Measurements from ENCODE around the gene PRPH2.
"Not testable (repeated sequence)": the region's sequence is repeated elsewhere in the genome, so short reads cannot be mapped to it uniquely, and the experiment has no call there.

Gene PRPH2

GRCh38 chr6:42704251-42704936 is 18.0 kb downstream of the PRPH2 start:
- Histone ChIP-seq H2AFZ (ENCODE audit: low read depth, low read length, severe bottlenecking) (no peak overlapping the region), H3K79me2 (ENCODE audit: insufficient read depth, low read length) (no peaks in the 10 kb centered on the region), H3K27ac (ENCODE audit: low read depth, low read length) (no peak overlapping the region), H3K27me3 (ENCODE audit: low read length) (no peaks in the 10 kb centered on the region), H4K20me1 (ENCODE audit: low read depth, low read length) (no peaks in the 10 kb centered on the region), H3F3A (ENCODE audit: insufficient read depth) (no peaks in the 10 kb centered on the region), H3K4me2 (ENCODE audit: low read depth, low read length, poor library complexity, severe bottlenecking) (no peak overlapping the region), H3K4me3 (ENCODE audit: insufficient read depth, low read length, poor library complexity, severe bottlenecking) (no peak overlapping the region), H3K36me3 (ENCODE audit: low read length) (no peaks in the 10 kb centered on the region), H3K9me2 (replicated peaks; ENCODE audit: insufficient read depth, low read length) (no peaks in the 10 kb centered on the region), H3K9me3 (ENCODE audit: insufficient read depth, low read length) (no peaks in the 10 kb centered on the region), H3K9ac (ENCODE audit: low read length) (no peak overlapping the region)
- no peak for TF ChIP-seq EZH2phosphoT487 (conservative IDR thresholded peaks at IDR 0.05; ENCODE audit: low read length)

GRCh38 chr6:42702786-42703185 is 19.6 kb downstream of the PRPH2 start:
- H3K9me3 ChIP-seq (ENCODE audit: insufficient read depth, low read length); H3K9me2 ChIP-seq (replicated peaks; ENCODE audit: insufficient read depth, low read length); H3F3A ChIP-seq (ENCODE audit: insufficient read depth); H3K79me2 ChIP-seq (ENCODE audit: insufficient read depth, low read length); H3K36me3 ChIP-seq (ENCODE audit: low read length); H3K9ac ChIP-seq (ENCODE audit: low read length); H2AFZ ChIP-seq (ENCODE audit: low read depth, low read length, severe bottlenecking); H4K20me1 ChIP-seq (ENCODE audit: low read depth, low read length); H3K4me3 ChIP-seq (ENCODE audit: insufficient read depth, low read length, poor library complexity, severe bottlenecking); H3K4me2 ChIP-seq (ENCODE audit: low read depth, low read length, poor library complexity, severe bottlenecking); H3K27me3 ChIP-seq (ENCODE audit: low read length); H3K27ac ChIP-seq (ENCODE audit: low read depth, low read length): not testable (repeated sequence)

GRCh38 chr6:42702200-42702599 is 20.2 kb downstream of the PRPH2 start:
- H3K4me2 ChIP-seq (ENCODE audit: low read depth, low read length, poor library complexity, severe bottlenecking), result no peak overlapping the region
- H3K79me2 ChIP-seq (ENCODE audit: insufficient read depth, low read length), result no peaks in the 10 kb centered on the region
- H3K4me3 ChIP-seq (ENCODE audit: insufficient read depth, low read length, poor library complexity, severe bottlenecking), result no peak overlapping the region
- H3K9me3 ChIP-seq (ENCODE audit: insufficient read depth, low read length), result no peaks in the 10 kb centered on the region
- H3K27ac ChIP-seq (ENCODE audit: low read depth, low read length), result no peak overlapping the region
- H3K9me2 ChIP-seq (replicated peaks; ENCODE audit: insufficient read depth, low read length), result no peaks in the 10 kb centered on the region
- no peaks in the 10 kb centered on the region for H3K27me3 ChIP-seq (ENCODE audit: low read length)
- H2AFZ ChIP-seq (ENCODE audit: low read depth, low read length, severe bottlenecking), result no peak overlapping the region
- no peak for TF ChIP-seq CTCF (IDR thresholded peaks at IDR 0.05; ENCODE audit: insufficient read depth, low read length, poor library complexity, severe bottlenecking)
- TF ChIP-seq EZH2phosphoT487 (conservative IDR thresholded peaks at IDR 0.05; ENCODE audit: low read length), result no peak
- no peaks in the 10 kb centered on the region for H3F3A ChIP-seq (ENCODE audit: insufficient read depth)
- no peaks in the 10 kb centered on the region for H3K36me3 ChIP-seq (ENCODE audit: low read length)
- no peak overlapping the region for H3K9ac ChIP-seq (ENCODE audit: low read length)
- H4K20me1 ChIP-seq (ENCODE audit: low read depth, low read length), result no peaks in the 10 kb centered on the region

- H3K9ac ChIP-seq (ENCODE audit: low read length), result no peak overlapping the region
- no peaks in the 10 kb centered on the region for H3F3A ChIP-seq (ENCODE audit: insufficient read depth)
- no peaks in the 10 kb centered on the region for H3K9me2 ChIP-seq (replicated peaks; ENCODE audit: insufficient read depth, low read length)
- H2AFZ ChIP-seq (ENCODE audit: low read depth, low read length, severe bottlenecking), result no peak overlapping the region
- no peaks in the 10 kb centered on the region for H3K27me3 ChIP-seq (ENCODE audit: low read length)
- H3K9me3 ChIP-seq (ENCODE audit: insufficient read depth, low read length), result no peaks in the 10 kb centered on the region
- H3K36me3 ChIP-seq (ENCODE audit: low read length), result no peaks in the 10 kb centered on the region
- TF ChIP-seq EZH2phosphoT487 (conservative IDR thresholded peaks at IDR 0.05; ENCODE audit: low read length), result no peak
- TF ChIP-seq CTCF (IDR thresholded peaks at IDR 0.05; ENCODE audit: insufficient read depth, low read length, poor library complexity, severe bottlenecking), result no peak
- H4K20me1 ChIP-seq (ENCODE audit: low read depth, low read length), result no peaks in the 10 kb centered on the region
- no peak overlapping the region for H3K27ac ChIP-seq (ENCODE audit: low read depth, low read length)
- no peak overlapping the region for H3K4me3 ChIP-seq (ENCODE audit: insufficient read depth, low read length, poor library complexity, severe bottlenecking)
- no peaks in the 10 kb centered on the region for H3K79me2 ChIP-seq (ENCODE audit: insufficient read depth, low read length)
- no peak overlapping the region for H3K4me2 ChIP-seq (ENCODE audit: low read depth, low read length, poor library complexity, severe bottlenecking)
These were observed 24.2 kb downstream of the PRPH2 start for GRCh38 chr6:42698217-42698616.

All from SU-DHL-6 (cell line).